Panc1 (cell line): Measurements from ENCODE around the gene SYT11. TPM values are rescaled to one million over a fixed set of nuclear protein-coding genes. Genes with fewer than 3 reads are reported as not detected.

Experiments used
- ATAC-seq: fragments of 200-7000 bp; cut with Tn5 transposase; 2 replicates; pipeline ENCODE4 v1.9.1; 2020; ENCODE audit warnings: mild to moderate bottlenecking, moderate library complexity
- BruUV-seq: library from RNA; stranded (reverse); fragments of 400-500 nt; replicated peaks from 2 replicates; lab custom pipeline; 2021; lab: Mats Ljungman, UMichigan
- CTCF ChIA-PET: fragments of 300-600 bp; sonication (Branson Sonifier 250); formaldehyde crosslinking; loops from one replicate; lab custom pipeline; 2022; ENCODE audit warnings: antibody characterized with exemption; lab: Charles Lee
- POLR2A ChIA-PET: fragments of 300-600 bp; sonication (Branson Sonifier 250); formaldehyde crosslinking; loops from one replicate; lab custom pipeline; 2022; ENCODE audit warnings: antibody characterized with exemption; lab: Charles Lee
- DNase-seq: peaks from one replicate; pipeline ENCODE4 v3.0.0-alpha.2; 2010; ENCODE audit warnings: low read depth, low spot score
- H3K27ac ChIP-seq: 2 replicates; pipeline ENCODE4 v1.5.1; 2011; ENCODE audit warnings: mild to moderate bottlenecking, low read length, inconsistent platforms
- H3K27me3 ChIP-seq: fragments of 200-500 bp; sonication (Bioruptor generic); 2 replicates; pipeline ENCODE4 v1.6.0; 2014; ENCODE audit warnings: low read length, inconsistent platforms; ENCODE audit not compliant: control insufficient read depth, insufficient read depth
- H3K36me3 ChIP-seq: fragments of 200-500 bp; sonication (Bioruptor generic); 2 replicates; pipeline ENCODE4 v1.5.1; 2014; ENCODE audit warnings: inconsistent platforms, mild to moderate bottlenecking, low read length, moderate library complexity; ENCODE audit not compliant: control insufficient read depth, insufficient read depth
- H3K4me1 ChIP-seq: 2 replicates; pipeline ENCODE4 v1.5.1; 2011; ENCODE audit warnings: inconsistent platforms, mild to moderate bottlenecking, low read length, moderate library complexity; ENCODE audit not compliant: control insufficient read depth, insufficient read depth
- H3K4me3 ChIP-seq, 2 experiments: 2 replicates each; pipeline ENCODE4 v1.5.1; 2011 to 2012; ENCODE audit warnings: low read depth in 2 of 2, low read length in 2 of 2, mild to moderate bottlenecking in 2 of 2, inconsistent platforms in 1 of 2, moderate library complexity in 1 of 2
- H3K9me3 ChIP-seq: fragments of 200-500 bp; sonication (Bioruptor generic); 2 replicates; pipeline ENCODE4 v1.5.1; 2014; ENCODE audit warnings: low read depth, mild to moderate bottlenecking, inconsistent platforms, low read length, moderate library complexity; ENCODE audit not compliant: control insufficient read depth, insufficient read depth
- POLR2AphosphoS5 ChIP-seq: IDR thresholded peaks from 2 replicates; pipeline ENCODE4 v1.6.1; 2012; ENCODE audit warnings: mild to moderate bottlenecking, low read depth, low read length, moderate library complexity
- SIN3A ChIP-seq: IDR thresholded peaks from 2 replicates; pipeline ENCODE4 v1.6.1; 2012; ENCODE audit warnings: low read depth, mild to moderate bottlenecking, low read length, moderate library complexity, borderline replicate concordance; ENCODE audit not compliant: insufficient read depth
- TCF7L2 ChIP-seq: IDR thresholded peaks from 2 replicates; pipeline ENCODE4 v1.6.1; 2011; ENCODE audit warnings: mild to moderate bottlenecking, low read depth, low read length, inconsistent platforms
- in situ Hi-C: cut with HindIII; loops from 2 replicates; pipeline ENCODE4 v1.10.0; 2016; ENCODE audit warnings: low sequenced_read_pairs, low pct_unique_long_range_greater_than_20kb
- intact Hi-C: fragments of 100-400 bp; cut with micrococcal nuclease; formaldehyde crosslinking; loops from one replicate; pipeline ENCODE4 v1.10.0; 2022; ENCODE audit not compliant: unreplicated experiment
- total RNA-seq: library from RNA; stranded (reverse); gene quantifications from one replicate; pipeline ENCODE4 v1.2.1, GENCODE V29; 2021; ENCODE audit not compliant: unreplicated experiment
- TF ChIP-seq, protein P1 (sequence below): fragments of 450-650 bp; IDR thresholded peaks from 2 replicates; pipeline ENCODE4 v1.5.1; 2017; ENCODE audit warnings: mild to moderate bottlenecking
- TF ChIP-seq, protein P2 (sequence below), 2 experiments: IDR thresholded peaks; 2 replicates each; pipeline ENCODE4 v1.6.1; 2011 to 2012; ENCODE audit warnings: low read depth in 2 of 2, control low read depth in 1 of 2, low read length in 1 of 2, mild to moderate bottlenecking in 1 of 2, moderate library complexity in 1 of 2; ENCODE audit not compliant: insufficient read depth in 1 of 2

The SYT11 gene
- total RNA-seq, 1 experiment from 2014 or later: 4.0 TPM

DNA sequence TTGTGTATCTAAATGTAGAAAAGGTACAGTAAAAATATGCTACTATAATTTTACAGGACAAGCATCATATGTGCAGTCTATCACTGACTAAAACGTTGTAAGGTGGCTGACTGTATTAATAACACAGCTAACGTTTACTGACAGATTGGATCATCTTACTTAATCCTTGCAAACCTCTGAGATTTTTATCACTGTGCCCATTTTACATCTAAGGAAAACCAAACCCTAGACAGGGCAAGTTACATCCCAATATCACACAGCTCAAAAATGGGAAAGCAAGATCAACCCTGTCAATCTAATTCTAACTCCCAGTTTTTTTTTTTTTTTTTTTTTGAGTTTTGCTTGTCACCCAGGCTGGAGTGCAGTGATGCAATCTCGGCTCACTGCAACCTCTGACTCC, 59.3 kb downstream of the SYT11 start:
- H3K27me3 ChIP-seq: no peaks in the 10 kb centered on the region
- no peak overlapping the region for H3K4me3 ChIP-seq
- POLR2A ChIA-PET: interaction anchor here (0.6 to 0.7 kb wide), 3 partner anchors 20 to 60 kb away, joined by 4 to 5 read pairs (median 4); no protein-coding TSS in a partner anchor
- CTCF ChIA-PET: interaction anchor here (0.6 kb wide), 1 partner anchor 26 kb away, joined by 3 read pairs; no protein-coding TSS in a partner anchor
- in situ Hi-C loops (no loop called here), intact Hi-C loops (no loop called here)
- BruUV-seq: no TSS peak
- TF ChIP-seq TCF7L2: no peak
- TF ChIP-seq SIN3A: no peak
- TF ChIP-seq, protein P1, sequence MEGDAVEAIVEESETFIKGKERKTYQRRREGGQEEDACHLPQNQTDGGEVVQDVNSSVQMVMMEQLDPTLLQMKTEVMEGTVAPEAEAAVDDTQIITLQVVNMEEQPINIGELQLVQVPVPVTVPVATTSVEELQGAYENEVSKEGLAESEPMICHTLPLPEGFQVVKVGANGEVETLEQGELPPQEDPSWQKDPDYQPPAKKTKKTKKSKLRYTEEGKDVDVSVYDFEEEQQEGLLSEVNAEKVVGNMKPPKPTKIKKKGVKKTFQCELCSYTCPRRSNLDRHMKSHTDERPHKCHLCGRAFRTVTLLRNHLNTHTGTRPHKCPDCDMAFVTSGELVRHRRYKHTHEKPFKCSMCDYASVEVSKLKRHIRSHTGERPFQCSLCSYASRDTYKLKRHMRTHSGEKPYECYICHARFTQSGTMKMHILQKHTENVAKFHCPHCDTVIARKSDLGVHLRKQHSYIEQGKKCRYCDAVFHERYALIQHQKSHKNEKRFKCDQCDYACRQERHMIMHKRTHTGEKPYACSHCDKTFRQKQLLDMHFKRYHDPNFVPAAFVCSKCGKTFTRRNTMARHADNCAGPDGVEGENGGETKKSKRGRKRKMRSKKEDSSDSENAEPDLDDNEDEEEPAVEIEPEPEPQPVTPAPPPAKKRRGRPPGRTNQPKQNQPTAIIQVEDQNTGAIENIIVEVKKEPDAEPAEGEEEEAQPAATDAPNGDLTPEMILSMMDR: no peak
- TF ChIP-seq POLR2AphosphoS5: no peak; the same call in 1 of the 2 replicates
- TF ChIP-seq, protein P2, sequence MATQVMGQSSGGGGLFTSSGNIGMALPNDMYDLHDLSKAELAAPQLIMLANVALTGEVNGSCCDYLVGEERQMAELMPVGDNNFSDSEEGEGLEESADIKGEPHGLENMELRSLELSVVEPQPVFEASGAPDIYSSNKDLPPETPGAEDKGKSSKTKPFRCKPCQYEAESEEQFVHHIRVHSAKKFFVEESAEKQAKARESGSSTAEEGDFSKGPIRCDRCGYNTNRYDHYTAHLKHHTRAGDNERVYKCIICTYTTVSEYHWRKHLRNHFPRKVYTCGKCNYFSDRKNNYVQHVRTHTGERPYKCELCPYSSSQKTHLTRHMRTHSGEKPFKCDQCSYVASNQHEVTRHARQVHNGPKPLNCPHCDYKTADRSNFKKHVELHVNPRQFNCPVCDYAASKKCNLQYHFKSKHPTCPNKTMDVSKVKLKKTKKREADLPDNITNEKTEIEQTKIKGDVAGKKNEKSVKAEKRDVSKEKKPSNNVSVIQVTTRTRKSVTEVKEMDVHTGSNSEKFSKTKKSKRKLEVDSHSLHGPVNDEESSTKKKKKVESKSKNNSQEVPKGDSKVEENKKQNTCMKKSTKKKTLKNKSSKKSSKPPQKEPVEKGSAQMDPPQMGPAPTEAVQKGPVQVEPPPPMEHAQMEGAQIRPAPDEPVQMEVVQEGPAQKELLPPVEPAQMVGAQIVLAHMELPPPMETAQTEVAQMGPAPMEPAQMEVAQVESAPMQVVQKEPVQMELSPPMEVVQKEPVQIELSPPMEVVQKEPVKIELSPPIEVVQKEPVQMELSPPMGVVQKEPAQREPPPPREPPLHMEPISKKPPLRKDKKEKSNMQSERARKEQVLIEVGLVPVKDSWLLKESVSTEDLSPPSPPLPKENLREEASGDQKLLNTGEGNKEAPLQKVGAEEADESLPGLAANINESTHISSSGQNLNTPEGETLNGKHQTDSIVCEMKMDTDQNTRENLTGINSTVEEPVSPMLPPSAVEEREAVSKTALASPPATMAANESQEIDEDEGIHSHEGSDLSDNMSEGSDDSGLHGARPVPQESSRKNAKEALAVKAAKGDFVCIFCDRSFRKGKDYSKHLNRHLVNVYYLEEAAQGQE (IDR thresholded peaks at IDR 0.05; ENCODE audit: insufficient read depth in 1 of 2, low read depth in 2 of 2, low read length in 1 of 2): no peak
- H3K36me3 ChIP-seq: peaks cover 61% of the 10 kb centered on the region
- peaks cover 8% of the 10 kb centered on the region; the same call in 1 of the 2 replicates for H3K4me1 ChIP-seq
- no peak overlapping the region for H3K27ac ChIP-seq
- no peaks in the 10 kb centered on the region for H3K9me3 ChIP-seq
- DNase-seq: no peak
- ATAC-seq: no peak

DNA sequence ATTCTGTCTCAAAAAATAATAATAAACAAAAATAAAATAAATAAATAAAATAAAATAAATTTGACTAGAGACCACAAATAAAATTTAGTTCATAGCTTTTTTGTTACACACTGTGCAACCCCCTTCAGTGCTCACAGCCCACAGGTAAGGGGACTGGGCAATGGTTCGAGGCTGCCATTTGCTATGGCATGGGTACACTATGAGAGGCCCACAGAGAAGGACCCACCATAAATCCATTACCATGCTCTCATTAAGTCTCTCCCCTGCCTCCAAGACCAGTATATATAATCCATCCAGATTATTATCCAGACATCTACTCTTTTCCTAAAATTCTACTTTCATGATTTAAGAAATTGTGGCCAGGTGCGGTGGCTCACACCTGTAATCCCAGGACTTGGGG, 60.4 kb downstream of the SYT11 start:
- CTCF ChIA-PET: no interaction called here
- no peak for ATAC-seq
- intact Hi-C loops (no loop called here), in situ Hi-C loops (no loop called here)
- POLR2A ChIA-PET: no interaction called here
- H3K9me3 ChIP-seq: no peaks in the 10 kb centered on the region
- no TSS peak for BruUV-seq
- H3K27me3 ChIP-seq: no peaks in the 10 kb centered on the region
- H3K27ac ChIP-seq: no peak overlapping the region
- peaks cover 8% of the 10 kb centered on the region; the same call in 1 of the 2 replicates for H3K4me1 ChIP-seq
- no peak overlapping the region for H3K4me3 ChIP-seq
- DNase-seq: no peak
- peaks cover 53% of the 10 kb centered on the region for H3K36me3 ChIP-seq
- TF ChIP-seq TCF7L2 (no peak), SIN3A (no peak), POLR2AphosphoS5 (no peak)
- TF ChIP-seq, protein P1: no peak
- TF ChIP-seq, protein P2 (IDR thresholded peaks at IDR 0.05; ENCODE audit: insufficient read depth in 1 of 2, low read depth in 2 of 2, low read length in 1 of 2): no peak
